Kidney (tissue), 14 donors: Measurements from ENCODE around the gene S100A13. TPM values are rescaled to one million over a fixed set of nuclear protein-coding genes. Genes with fewer than 3 reads are reported as not detected.

Experiments used
- DNase-seq, 5 donors: peaks; one replicate each; pipeline ENCODE4 v3.0.0-alpha.2; 2013 to 2020
- FAIRE-seq: peaks from 2 replicates; lab custom pipeline; 2012; peaks lifted over from hg19 to GRCh38; lab: Jason Lieb, UNC
- H3K27ac ChIP-seq, 2 donors: one replicate each; pipeline ENCODE4 v1.7.0; 2013; ENCODE audit warnings: low read depth in 2 of 2, low read length in 2 of 2, inconsistent platforms in 1 of 2
- H3K27me3 ChIP-seq: one replicate; pipeline ENCODE4 v1.7.1; 2013; ENCODE audit warnings: low read length, inconsistent platforms; ENCODE audit not compliant: control insufficient read depth, insufficient read depth
- H3K36me3 ChIP-seq, 3 donors: one replicate each; pipeline versions ENCODE4 v1.7.0 to v1.7.1; 2013; ENCODE audit warnings: low read length in 3 of 3, control low read depth in 1 of 3, inconsistent platforms in 1 of 3; ENCODE audit not compliant: insufficient read depth in 3 of 3, control insufficient read depth in 2 of 3
- H3K4me1 ChIP-seq, 3 donors: one replicate each; pipeline versions ENCODE4 v1.7.0 to v1.7.1; 2013; ENCODE audit warnings: low read length in 3 of 3, inconsistent platforms in 1 of 3, low read depth in 1 of 3; ENCODE audit not compliant: control insufficient read depth in 2 of 3, insufficient read depth in 2 of 3
- H3K4me3 ChIP-seq, 3 donors: one replicate each; pipeline versions ENCODE4 v1.7.0 to v1.8.1; 2013; ENCODE audit warnings: low read length in 3 of 3, control low read depth in 1 of 3, inconsistent platforms in 1 of 3
- H3K9ac ChIP-seq, 3 donors: one replicate each; pipeline versions ENCODE4 v1.7.0 to v1.7.1; 2013; ENCODE audit warnings: low read length in 3 of 3, control low read depth in 1 of 3, inconsistent platforms in 1 of 3
- H3K9me3 ChIP-seq, 3 donors: one replicate each; pipeline versions ENCODE4 v1.7.0 to v1.7.1; 2013; ENCODE audit warnings: low read length in 3 of 3, control low read depth in 1 of 3, inconsistent platforms in 1 of 3; ENCODE audit not compliant: control insufficient read depth in 2 of 3, insufficient read depth in 1 of 3
- intact Hi-C: fragments of 100-400 bp; cut with DNase I; formaldehyde crosslinking; loops from one replicate; pipeline ENCODE4 v1.11.1; 2022
- polyA plus RNA-seq: library from polyadenylated mRNA; stranded (reverse); fragments of 350-450 nt; fragmentation: Illumina TruSeq; extraction: RNeasy Lipid Tissue Mini Kit (QIAGEN cat#74804); gene quantifications from one replicate; pipeline ENCODE4 v1.2.3, GENCODE V29; 2014; ENCODE audit warnings: low read depth, low replicate concordance; ENCODE audit not compliant: insufficient read depth
- total RNA-seq: library from RNA; stranded (reverse); fragmentation: NEBNext Ultra II Directional; extraction: Animal tissue kit (Norgen Biotek cat#: 25700); gene quantifications from one replicate; pipeline ENCODE4 v1.2.1, GENCODE V29; 2021
- TF ChIP-seq, protein P1 (sequence below): IDR thresholded peaks from 3 replicates; pipeline ENCODE4 v1.5.1; 2012; ENCODE audit warnings: mild to moderate bottlenecking, moderate library complexity, borderline replicate concordance; ENCODE audit not compliant: insufficient read depth; ENCODE audit errors: extremely low read depth
- donor health status: control.
- donor health status: control.
- donor health status: control.
- donor health status: control.
- donor health status: control.
- donor health status: DM: yes; HTN: yes; CAD: no.
- donor health status: Normal renal cell carcinoma (clear cell type).

S100A13 gene
- total and polyA plus RNA-seq, 2 donors from 2014 or later, result 225 to 299 TPM

DNA sequence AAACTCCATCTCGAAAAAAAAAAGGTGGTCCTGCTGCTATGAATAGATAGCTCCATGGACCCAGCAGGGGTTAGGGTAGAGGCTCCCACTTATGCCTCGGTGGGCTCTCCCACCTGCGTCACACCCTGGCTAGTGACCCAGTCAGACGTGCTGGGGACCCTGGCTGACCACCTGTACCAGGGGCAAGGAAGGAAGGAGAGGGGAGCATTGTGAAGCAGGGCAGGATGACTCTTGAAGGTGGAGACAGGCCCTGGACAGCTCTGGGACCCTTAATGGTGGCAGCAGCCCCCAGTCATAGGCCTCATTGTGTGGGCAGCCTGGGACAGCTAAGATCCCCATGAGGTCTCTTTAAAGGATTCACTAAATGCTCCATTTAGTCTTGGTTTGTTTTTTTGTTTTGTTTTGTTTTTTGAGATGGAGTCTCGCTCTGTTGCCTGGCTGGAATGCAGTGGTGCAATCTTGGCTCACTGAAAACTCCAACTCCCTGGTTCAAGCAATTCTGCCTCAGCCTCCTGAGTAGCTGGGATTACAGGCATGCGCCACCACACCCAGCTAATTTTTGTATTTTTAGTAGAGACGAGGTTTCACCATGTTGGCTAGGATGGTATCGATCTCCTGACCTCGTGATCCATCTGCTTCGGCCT, 20.8 kb upstream of the S100A13 start:
- Histone ChIP-seq H3K27ac (peak overlapping the region in 1 of 2 donors; percentile 49), H3K9me3 (no peaks in the 10 kb centered on the region), H3K27me3 (no peaks in the 10 kb centered on the region), H3K4me3 (no peak overlapping the region), H3K9ac (no peak overlapping the region), H3K36me3 (peaks cover 7 to 29% (median 14%) of the 10 kb centered on the region in 3 donors), H3K4me1 (peaks cover 0 to 12% (median 6%) of the 10 kb centered on the region in 3 donors)
- intact Hi-C loops, result no loop called here
- FAIRE-seq, result no peak
- TF ChIP-seq, protein P1, sequence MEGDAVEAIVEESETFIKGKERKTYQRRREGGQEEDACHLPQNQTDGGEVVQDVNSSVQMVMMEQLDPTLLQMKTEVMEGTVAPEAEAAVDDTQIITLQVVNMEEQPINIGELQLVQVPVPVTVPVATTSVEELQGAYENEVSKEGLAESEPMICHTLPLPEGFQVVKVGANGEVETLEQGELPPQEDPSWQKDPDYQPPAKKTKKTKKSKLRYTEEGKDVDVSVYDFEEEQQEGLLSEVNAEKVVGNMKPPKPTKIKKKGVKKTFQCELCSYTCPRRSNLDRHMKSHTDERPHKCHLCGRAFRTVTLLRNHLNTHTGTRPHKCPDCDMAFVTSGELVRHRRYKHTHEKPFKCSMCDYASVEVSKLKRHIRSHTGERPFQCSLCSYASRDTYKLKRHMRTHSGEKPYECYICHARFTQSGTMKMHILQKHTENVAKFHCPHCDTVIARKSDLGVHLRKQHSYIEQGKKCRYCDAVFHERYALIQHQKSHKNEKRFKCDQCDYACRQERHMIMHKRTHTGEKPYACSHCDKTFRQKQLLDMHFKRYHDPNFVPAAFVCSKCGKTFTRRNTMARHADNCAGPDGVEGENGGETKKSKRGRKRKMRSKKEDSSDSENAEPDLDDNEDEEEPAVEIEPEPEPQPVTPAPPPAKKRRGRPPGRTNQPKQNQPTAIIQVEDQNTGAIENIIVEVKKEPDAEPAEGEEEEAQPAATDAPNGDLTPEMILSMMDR, result no peak
- peak in 4 of 5 donors; percentile 39 to 57 (median 48) for DNase-seq

DNA sequence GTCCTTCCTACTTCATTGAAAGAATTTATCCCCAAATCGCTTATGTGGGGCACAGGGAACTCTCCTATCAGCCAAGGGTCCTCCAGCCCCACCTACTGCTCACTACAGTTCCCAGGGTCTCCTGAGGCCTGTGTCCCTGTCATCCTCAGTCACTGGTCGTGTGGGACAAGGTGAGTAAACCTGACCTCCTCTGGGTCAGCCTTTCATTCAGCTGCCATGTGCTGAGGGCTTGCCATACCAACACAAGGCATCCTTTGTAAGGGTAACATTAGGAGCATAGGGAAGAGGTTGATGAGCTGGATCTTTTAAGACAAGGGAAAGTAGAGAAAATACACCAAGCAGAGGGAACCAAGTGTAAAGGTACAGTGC, 20.0 kb upstream of the S100A13 start:
- TF ChIP-seq, protein P1, result no peak
- Histone ChIP-seq H3K4me1 (peaks cover 0 to 6% (median 5%) of the 10 kb centered on the region in 3 donors), H3K9me3 (no peaks in the 10 kb centered on the region), H3K9ac (no peak overlapping the region), H3K27me3 (no peaks in the 10 kb centered on the region), H3K4me3 (no peak overlapping the region), H3K27ac (peak overlapping the region in 1 of 2 donors; percentile 15), H3K36me3 (peaks cover 7 to 37% (median 20%) of the 10 kb centered on the region in 3 donors)
- intact Hi-C loops, result no loop called here
- peak in 1 of 5 donors; percentile 32 for DNase-seq
- FAIRE-seq, result no peak

DNA sequence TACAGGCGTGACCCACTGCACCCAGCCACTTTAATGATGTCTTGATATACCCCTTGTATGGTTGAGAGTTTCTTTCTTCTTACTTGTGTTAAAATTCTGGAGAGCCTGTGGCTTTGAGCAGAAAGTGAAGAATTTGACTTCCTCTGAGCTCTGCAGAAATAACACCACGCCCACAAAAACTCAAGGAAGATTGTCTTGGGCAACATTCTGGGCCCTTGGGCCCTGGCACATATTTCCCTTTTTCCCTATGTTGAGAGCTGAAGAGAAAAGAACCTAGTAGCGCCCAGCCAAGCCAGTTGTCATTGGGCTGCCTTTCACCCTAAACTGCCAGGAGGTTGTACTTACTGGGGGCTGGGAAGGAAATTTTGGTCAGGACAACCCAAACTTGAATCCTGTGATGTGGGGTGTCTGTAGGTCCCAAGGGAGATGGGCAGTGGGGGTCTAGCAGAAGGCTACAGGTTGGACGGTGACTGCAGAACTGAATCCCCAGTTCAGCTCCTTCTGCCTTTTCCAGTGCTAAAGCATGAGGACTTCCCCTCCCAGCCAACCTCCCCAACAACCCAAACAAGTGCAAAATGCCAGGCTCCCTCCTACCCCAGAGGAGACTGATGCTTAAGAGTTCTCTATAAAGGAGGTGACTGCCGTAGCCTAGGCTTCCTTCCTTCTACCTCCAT, 19.5 kb upstream of the S100A13 start:
- Histone ChIP-seq H3K27ac (peak overlapping the region in 1 of 2 donors; percentile 15), H3K36me3 (peaks cover 7 to 42% (median 21%) of the 10 kb centered on the region in 3 donors), H3K9ac (no peak overlapping the region), H3K27me3 (no peaks in the 10 kb centered on the region), H3K9me3 (no peaks in the 10 kb centered on the region), H3K4me3 (no peak overlapping the region), H3K4me1 (peaks cover 0 to 6% (median 5%) of the 10 kb centered on the region in 3 donors)
- FAIRE-seq (no peak), DNase-seq (peak in 1 of 5 donors; percentile 11)
- TF ChIP-seq, protein P1, result no peak
- intact Hi-C loops, result no loop called here
